ENCODE measurements around the gene NOX1. TPM values are rescaled to one million over a fixed set of nuclear protein-coding genes. Genes with fewer than 3 reads are reported as not detected.
"Not testable (repeated sequence)": the region's sequence is repeated elsewhere in the genome, so short reads cannot be mapped to it uniquely, and the experiment has no call there.

The NOX1 gene
- total RNA-seq, 1 donor from 2014 or later = not detected

DNA sequence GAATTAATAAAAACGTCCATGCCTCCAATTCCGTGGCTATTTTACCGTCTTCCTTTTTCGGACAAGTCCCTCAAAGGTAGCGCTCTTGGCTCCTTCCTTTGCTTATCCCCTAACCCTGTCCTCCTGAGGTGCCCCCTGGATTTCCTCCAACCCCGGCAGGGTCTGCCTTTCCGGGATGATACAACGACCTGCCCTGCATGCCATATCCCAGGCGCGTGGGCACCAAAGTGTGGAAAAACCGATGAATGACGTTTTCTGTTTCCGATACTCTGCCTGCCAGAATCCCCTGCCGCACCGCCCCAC is 54.7 kb downstream of the NOX1 start:
- DNase-seq = peak; percentile 10

DNA sequence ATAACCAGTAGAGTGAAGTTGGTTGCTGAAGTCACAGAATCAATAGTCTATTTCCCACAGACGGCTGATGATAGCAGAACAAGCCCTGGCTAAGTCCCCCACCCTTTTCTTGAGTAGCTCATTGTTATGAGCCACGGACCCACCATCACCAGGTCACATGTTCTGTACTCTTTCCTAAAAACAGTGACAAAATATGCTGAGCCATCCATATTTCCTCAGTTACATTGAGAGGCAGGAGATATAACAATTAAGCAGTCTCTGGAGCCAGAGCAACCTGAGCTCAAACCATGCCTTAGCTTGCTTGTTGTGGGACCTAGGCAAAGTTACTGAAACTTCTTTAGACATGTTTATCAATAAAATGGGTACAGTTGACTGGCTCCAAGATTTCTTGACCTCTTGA is 56.8 kb downstream of the NOX1 start:
- DNase-seq = no peak

- DNase-seq = no peak
Observed at GRCh38 chrX:100812216-100813158, 61.7 kb downstream of the NOX1 start.

DNA sequence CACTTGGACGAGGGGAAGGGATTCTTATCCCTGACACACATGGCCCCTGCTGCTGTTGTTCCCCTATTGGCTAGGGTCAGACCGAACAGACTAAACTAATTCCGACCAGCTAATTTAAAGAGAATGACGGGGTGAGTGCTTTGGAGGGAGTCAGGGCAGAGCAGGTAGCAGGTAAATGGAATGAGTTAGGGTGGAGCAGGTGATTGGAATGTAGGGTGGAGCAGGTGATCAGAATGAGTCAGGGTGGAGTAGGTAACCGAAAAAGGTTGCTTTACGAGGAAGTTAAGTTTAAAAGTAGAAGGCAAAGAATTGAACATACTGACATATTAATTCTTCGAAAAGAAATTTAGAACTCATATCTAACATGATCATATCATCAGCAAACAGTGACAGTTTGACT is 65.9 kb downstream of the NOX1 start:
- DNase-seq = not testable (repeated sequence)

- DNase-seq = no peak
Observed at GRCh38 chrX:100804780-100805179, 69.4 kb downstream of the NOX1 start.

DNA sequence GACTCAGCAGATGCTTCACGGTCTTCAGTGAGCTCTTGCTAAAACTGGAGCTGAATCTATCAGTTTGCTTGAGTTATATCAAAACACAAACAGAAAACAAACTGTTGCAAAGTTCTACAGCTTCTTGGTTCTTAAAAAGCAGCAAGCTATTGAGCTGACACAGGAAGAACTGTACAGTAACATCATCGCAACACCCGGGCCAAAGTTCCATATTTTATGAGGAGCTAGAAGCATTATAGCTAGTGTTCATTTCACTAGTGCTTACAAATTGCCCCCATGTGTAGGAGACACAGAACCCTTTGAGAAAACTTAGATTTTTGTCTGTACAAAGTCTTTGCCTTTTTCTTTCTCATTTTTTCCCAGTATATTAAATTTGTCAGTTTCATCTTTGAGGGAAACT is 71.3 kb downstream of the NOX1 start:
- DNase-seq = no peak

DNA sequence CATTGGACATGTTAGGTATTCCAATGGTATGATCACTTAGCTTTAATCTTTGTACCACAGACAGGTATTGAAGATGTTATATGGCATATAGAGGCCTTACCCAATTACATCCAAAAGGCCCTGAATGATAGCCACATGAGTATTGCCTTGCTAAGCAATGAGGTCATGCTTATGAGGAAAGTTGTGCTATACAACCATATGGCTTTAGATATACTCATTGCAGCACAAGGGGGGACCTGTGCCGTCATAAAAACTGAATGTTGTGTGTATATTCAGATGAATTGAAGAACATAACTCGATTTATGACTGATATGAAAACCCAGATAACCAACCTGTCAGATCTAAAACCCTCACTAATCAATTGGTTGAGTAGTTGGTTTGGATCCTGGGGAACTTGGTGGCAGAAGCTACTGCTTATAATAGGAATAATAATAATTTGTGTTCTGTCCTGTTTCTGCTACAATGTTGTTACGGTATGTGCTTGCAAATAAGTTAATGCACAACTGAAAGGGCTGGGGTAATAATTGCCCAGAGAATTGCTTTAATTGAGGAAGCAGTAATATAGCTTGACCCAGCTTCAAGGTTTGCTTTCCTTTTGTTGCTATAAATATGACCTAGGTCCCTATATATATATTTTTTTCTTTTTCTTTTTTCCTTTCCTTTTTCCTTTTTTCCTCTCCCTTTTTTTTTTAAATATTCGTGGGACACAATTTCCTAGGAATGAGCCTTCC is 75.5 kb downstream of the NOX1 start:
- DNase-seq = no peak

DNA sequence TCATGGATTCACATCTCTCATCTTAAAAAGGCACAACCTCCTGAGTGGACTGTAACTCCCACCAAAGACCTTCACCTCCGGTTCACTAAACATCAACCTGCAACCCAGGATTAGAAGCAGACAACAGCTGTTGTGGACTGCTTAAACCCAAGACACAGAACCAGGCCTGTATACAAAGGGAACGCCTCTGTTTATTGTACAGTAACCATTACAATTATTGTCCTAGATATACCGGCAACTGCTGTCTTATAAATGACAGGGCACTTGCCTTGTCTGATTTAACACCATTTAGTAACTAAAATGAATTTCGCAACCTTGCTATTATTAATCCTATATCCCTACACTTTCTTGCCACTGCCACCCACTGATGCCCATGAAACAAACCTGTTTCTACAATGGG is 76.8 kb downstream of the NOX1 start:
- no peak for DNase-seq

DNA sequence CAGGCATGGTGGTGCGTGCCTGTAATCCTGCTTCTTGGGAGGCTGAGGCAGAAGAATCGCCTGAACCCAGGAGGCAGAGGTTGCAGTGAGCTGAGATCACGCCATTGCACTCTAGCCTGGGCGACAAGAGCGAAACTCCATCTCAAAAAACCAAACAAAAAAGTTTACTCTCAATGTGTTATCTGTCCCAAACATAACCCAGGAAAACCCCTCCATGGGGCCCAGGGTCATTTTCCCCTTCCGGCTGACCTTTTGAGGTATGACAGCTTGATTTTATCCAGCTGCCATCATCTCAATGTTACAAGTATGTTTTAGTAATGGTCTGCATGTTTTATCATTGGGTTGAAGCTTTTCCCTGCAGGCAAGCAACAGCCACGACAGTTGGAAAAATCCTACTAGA is 77.8 kb downstream of the NOX1 start:
- DNase-seq = not testable (repeated sequence)

Small RNA genes lying within 50 kb of the gene (small RNA-seq; reads per million reads assigned to genes)
- gene RF00411 (ENCODE audit: low replicate concordance) = 0.07 reads per million

Other genes with a start within 250 kb of the NOX1 start
- 29.3 TPM for gene TSPAN6, start 237.6 kb downstream of the NOX1 start, total RNA-seq
- 11.2 TPM for gene SRPX2, start 230.2 kb downstream of the NOX1 start, total RNA-seq
- 3.8 TPM for gene SYTL4, start 142.2 kb downstream of the NOX1 start, total RNA-seq
- gene CSTF2, start 54.0 kb downstream of the NOX1 start, total RNA-seq = 8.9 TPM
- 7.6 TPM for gene XKRX, start 54.6 kb upstream of the NOX1 start, total RNA-seq
- not detected for gene ARL13A, start 95.3 kb upstream of the NOX1 start, total RNA-seq
- 8.8 TPM for gene TRMT2B, start 177.8 kb upstream of the NOX1 start, total RNA-seq
- 0.79 TPM for gene TMEM35A, start 204.5 kb upstream of the NOX1 start, total RNA-seq
- gene CENPI, start 223.8 kb upstream of the NOX1 start, total RNA-seq = 8.9 TPM

Measured in skin of body (tissue), 3 donors.